Measurements from ENCODE around the gene OARD1.

OARD1 gene

GRCh38 chr6:41045664-41046063 lies 26.5 kb downstream of the OARD1 start:
- no peak overlapping the region for H2AFZ ChIP-seq (ENCODE audit: low read depth, low read length, severe bottlenecking)
- no peaks in the 10 kb centered on the region for H3K79me2 ChIP-seq (ENCODE audit: insufficient read depth, low read length)
- H3K36me3 ChIP-seq (ENCODE audit: low read length) = no peaks in the 10 kb centered on the region

GRCh38 chr6:41043151-41043550 lies 29.0 kb downstream of the OARD1 start:
- Histone ChIP-seq H3K27ac (ENCODE audit: low read depth, low read length) (no peak overlapping the region), H3K4me2 (ENCODE audit: low read depth, low read length, poor library complexity, severe bottlenecking) (no peak overlapping the region), H3K27me3 (ENCODE audit: low read length) (no peaks in the 10 kb centered on the region), H3K36me3 (ENCODE audit: low read length) (no peaks in the 10 kb centered on the region), H2AFZ (ENCODE audit: low read depth, low read length, severe bottlenecking) (no peak overlapping the region), H3K79me2 (ENCODE audit: insufficient read depth, low read length) (no peaks in the 10 kb centered on the region), H3K9me2 (replicated peaks; ENCODE audit: insufficient read depth, low read length) (no peaks in the 10 kb centered on the region), H3K9ac (ENCODE audit: low read length) (no peak overlapping the region), H3F3A (ENCODE audit: insufficient read depth) (no peaks in the 10 kb centered on the region), H3K4me3 (ENCODE audit: insufficient read depth, low read length, poor library complexity, severe bottlenecking) (no peak overlapping the region), H3K9me3 (ENCODE audit: insufficient read depth, low read length) (no peaks in the 10 kb centered on the region), H4K20me1 (ENCODE audit: low read depth, low read length) (no peaks in the 10 kb centered on the region)
- TF ChIP-seq EZH2phosphoT487 (conservative IDR thresholded peaks at IDR 0.05; ENCODE audit: low read length) = no peak
- TF ChIP-seq, protein P1, sequence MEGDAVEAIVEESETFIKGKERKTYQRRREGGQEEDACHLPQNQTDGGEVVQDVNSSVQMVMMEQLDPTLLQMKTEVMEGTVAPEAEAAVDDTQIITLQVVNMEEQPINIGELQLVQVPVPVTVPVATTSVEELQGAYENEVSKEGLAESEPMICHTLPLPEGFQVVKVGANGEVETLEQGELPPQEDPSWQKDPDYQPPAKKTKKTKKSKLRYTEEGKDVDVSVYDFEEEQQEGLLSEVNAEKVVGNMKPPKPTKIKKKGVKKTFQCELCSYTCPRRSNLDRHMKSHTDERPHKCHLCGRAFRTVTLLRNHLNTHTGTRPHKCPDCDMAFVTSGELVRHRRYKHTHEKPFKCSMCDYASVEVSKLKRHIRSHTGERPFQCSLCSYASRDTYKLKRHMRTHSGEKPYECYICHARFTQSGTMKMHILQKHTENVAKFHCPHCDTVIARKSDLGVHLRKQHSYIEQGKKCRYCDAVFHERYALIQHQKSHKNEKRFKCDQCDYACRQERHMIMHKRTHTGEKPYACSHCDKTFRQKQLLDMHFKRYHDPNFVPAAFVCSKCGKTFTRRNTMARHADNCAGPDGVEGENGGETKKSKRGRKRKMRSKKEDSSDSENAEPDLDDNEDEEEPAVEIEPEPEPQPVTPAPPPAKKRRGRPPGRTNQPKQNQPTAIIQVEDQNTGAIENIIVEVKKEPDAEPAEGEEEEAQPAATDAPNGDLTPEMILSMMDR (IDR thresholded peaks at IDR 0.05; ENCODE audit: insufficient read depth, low read length, poor library complexity, severe bottlenecking) = no peak

More at GRCh38 chr6:41045664-41046063, 26.5 kb downstream of the OARD1 start:
- Histone ChIP-seq H3K4me3 (ENCODE audit: insufficient read depth, low read length, poor library complexity, severe bottlenecking) (no peak overlapping the region), H3K9ac (ENCODE audit: low read length) (no peak overlapping the region), H4K20me1 (ENCODE audit: low read depth, low read length) (no peaks in the 10 kb centered on the region), H3K9me2 (replicated peaks; ENCODE audit: insufficient read depth, low read length) (no peaks in the 10 kb centered on the region), H3K27me3 (ENCODE audit: low read length) (no peaks in the 10 kb centered on the region), H3K9me3 (ENCODE audit: insufficient read depth, low read length) (no peaks in the 10 kb centered on the region), H3K4me2 (ENCODE audit: low read depth, low read length, poor library complexity, severe bottlenecking) (no peak overlapping the region), H3F3A (ENCODE audit: insufficient read depth) (no peaks in the 10 kb centered on the region), H3K27ac (ENCODE audit: low read depth, low read length) (no peak overlapping the region)
- TF ChIP-seq, protein P1 (IDR thresholded peaks at IDR 0.05; ENCODE audit: insufficient read depth, low read length, poor library complexity, severe bottlenecking) = no peak
- TF ChIP-seq EZH2phosphoT487 (conservative IDR thresholded peaks at IDR 0.05; ENCODE audit: low read length) = no peak

- Histone ChIP-seq H3K9ac (ENCODE audit: low read length) (no peak within 1 kb of the TSS), H3K4me3 (ENCODE audit: insufficient read depth, low read length, poor library complexity, severe bottlenecking) (no peak within 1 kb of the TSS), H4K20me1 (ENCODE audit: low read depth, low read length) (no peaks in the 10 kb centered on the region), H3K27me3 (ENCODE audit: low read length) (no peaks in the 10 kb centered on the region), H3K36me3 (ENCODE audit: low read length) (no peaks in the 10 kb centered on the region), H3K4me2 (ENCODE audit: low read depth, low read length, poor library complexity, severe bottlenecking) (no peak within 1 kb of the TSS), H3K27ac (ENCODE audit: low read depth, low read length) (no peak within 1 kb of the TSS), H2AFZ (ENCODE audit: low read depth, low read length, severe bottlenecking) (no peak within 1 kb of the TSS), H3K79me2 (ENCODE audit: insufficient read depth, low read length) (no peaks in the 10 kb centered on the region), H3K9me2 (replicated peaks; ENCODE audit: insufficient read depth, low read length) (no peaks in the 10 kb centered on the region), H3F3A (ENCODE audit: insufficient read depth) (no peaks in the 10 kb centered on the region), H3K9me3 (ENCODE audit: insufficient read depth, low read length) (no peaks in the 10 kb centered on the region)
- no peak for TF ChIP-seq EZH2phosphoT487 (conservative IDR thresholded peaks at IDR 0.05; ENCODE audit: low read length)
- TF ChIP-seq, protein P1 (IDR thresholded peaks at IDR 0.05; ENCODE audit: insufficient read depth, low read length, poor library complexity, severe bottlenecking) = no peak
Measured at GRCh38 chr6:41042226-41043055, 29.7 kb downstream of the OARD1 start, which contains the start of gene TSPO2. Gene TSPO2 (plus strand): TSS chr6:41042467. CDS start chr6:41042986, 519 bp downstream.

Measured in SU-DHL-6 (cell line).